Fibroblast of skin of abdomen (primary cell): ENCODE measurements around the gene MYL5. TPM values are rescaled to one million over a fixed set of nuclear protein-coding genes. Genes with fewer than 3 reads are reported as not detected.
"Not testable (repeated sequence)": the region's sequence is repeated elsewhere in the genome, so short reads cannot be mapped to it uniquely, and the experiment has no call there.

Experiments used
- DNase-seq: peaks from one replicate; pipeline ENCODE4 v3.0.0-alpha.2; 2013
- polyA plus RNA-seq, 2 experiments: library from polyadenylated mRNA; unstranded; fragments of 120-200 nt; gene quantifications; one replicate each; pipeline ENCODE4 v1.2.1, GENCODE V29; 2013; ENCODE audit not compliant: insufficient read length in 2 of 2

The MYL5 gene, protein sequence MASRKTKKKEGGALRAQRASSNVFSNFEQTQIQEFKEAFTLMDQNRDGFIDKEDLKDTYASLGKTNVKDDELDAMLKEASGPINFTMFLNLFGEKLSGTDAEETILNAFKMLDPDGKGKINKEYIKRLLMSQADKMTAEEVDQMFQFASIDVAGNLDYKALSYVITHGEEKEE
- polyA plus RNA-seq (2013, experiment 1 of 2; ENCODE audit: insufficient read length), result 16.8 TPM
- polyA plus RNA-seq (2013, experiment 2 of 2; ENCODE audit: insufficient read length), result 17.2 TPM

DNA sequence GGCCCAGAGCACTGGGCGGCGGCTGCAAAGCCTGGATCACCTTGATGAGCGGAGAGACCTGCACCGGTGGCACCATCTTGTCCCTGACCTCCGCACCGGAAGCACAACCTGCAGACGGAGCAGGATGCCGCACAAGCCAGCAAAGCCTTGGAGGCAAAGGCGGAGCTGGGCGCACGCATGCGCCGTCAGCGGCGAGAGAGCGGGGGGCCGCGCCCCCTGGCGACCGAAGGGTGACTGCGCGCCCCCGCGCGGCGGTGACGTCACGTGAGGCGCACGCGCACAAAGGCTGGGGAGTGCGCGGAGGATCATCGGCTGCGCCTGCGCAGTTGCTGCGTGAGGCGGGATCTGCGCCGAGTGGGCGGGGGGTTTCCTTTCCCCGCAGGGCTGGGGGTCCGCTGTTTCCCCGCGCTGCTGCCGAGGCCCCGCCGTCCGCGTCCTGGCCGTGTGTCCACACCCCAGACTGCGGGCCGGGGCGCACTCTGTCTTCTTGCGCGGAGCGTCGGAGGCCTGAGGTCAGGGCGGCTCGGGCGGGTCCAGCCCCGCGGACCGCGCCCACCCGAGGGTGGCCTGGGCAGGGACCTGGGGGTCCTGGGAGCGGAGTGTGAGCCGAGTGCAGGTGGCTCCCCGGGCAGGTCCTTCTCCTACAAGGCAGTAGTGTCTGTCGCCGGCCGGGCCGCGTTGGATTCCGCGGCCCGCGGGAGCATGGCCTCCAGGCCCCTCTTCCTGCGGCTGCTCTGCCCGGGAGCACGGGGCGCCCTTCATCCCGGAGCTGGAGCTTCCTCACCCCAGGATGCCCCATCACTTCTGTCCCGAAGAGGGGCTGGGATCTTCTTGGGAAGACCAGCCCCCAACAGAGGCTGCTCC is at the start of gene MYL5, which contains the start of gene ATP5ME:
TSS of gene MYL5 (plus strand) at position 371 of the 864 bp plus-strand sequence. CDS start 3,485 bp downstream, outside the sequence.
TSS of gene ATP5ME (minus strand) at position 105 of the 864 bp plus-strand sequence. CDS start at position 76, 29 bp downstream.
- peak; percentile 95 for DNase-seq

DNA sequence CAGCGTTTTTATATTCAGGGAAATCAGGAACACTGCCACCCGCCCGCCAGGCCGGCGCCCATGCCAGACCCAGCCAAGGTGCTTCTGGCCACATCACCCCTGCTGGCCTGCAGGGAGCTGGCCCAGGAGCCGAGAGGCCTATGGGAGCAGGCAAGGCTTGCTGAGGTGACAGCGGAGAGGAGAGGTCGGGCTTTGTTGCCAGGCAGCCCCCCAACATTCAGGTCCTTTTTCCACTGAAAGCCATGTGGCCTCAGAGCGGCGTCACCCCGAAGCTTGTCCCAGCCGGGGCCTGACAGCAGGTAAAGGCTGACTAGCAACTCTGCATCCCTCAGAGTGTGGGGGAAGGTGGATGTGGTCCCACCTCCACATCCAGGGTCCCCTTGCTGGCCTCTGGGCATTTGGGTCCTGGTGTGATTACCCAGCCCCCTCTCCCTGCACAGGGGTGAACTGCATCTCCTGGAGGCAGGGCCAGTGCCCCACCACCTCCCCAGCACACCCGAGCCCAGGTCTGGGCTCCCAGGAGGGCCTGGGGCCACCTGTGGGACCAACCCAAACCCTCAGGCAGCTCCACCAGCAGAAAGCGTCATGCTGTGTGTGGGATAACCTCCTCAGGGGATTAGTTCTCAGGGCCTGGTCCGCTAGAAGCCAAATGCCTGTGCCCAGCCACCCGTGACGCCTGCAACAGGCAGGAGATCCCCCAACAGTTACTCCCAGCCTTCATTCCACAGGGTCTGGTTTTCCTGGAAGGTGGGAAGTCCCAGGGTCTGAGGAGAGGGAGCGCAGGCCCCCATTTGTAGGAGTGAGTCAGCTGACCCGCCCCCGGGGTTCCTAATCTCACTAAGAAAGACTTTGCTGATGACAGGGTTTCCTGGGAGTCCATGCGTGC is 49.4 kb upstream of the MYL5 start, which contains the start of gene PDE6B:
TSS of gene PDE6B (plus strand) at position 869 of the 886 bp plus-strand sequence. CDS start 54 bp downstream, outside the sequence.
- no peak for DNase-seq

DNA sequence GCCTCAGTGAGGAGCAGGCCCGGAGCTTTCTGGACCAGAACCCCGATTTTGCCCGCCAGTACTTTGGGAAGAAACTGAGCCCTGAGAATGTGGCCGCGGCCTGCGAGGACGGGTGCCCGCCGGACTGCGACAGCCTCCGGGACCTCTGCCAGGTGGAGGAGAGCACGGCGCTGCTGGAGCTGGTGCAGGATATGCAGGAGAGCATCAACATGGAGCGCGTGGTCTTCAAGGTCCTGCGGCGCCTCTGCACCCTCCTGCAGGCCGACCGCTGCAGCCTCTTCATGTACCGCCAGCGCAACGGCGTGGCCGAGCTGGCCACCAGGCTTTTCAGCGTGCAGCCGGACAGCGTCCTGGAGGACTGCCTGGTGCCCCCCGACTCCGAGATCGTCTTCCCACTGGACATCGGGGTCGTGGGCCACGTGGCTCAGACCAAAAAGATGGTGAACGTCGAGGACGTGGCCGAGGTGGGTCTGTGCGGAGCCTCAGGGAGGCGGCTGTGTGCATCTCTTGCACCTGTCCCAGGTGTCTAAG is 48.6 kb upstream of the MYL5 start:
- no peak for DNase-seq

DNA sequence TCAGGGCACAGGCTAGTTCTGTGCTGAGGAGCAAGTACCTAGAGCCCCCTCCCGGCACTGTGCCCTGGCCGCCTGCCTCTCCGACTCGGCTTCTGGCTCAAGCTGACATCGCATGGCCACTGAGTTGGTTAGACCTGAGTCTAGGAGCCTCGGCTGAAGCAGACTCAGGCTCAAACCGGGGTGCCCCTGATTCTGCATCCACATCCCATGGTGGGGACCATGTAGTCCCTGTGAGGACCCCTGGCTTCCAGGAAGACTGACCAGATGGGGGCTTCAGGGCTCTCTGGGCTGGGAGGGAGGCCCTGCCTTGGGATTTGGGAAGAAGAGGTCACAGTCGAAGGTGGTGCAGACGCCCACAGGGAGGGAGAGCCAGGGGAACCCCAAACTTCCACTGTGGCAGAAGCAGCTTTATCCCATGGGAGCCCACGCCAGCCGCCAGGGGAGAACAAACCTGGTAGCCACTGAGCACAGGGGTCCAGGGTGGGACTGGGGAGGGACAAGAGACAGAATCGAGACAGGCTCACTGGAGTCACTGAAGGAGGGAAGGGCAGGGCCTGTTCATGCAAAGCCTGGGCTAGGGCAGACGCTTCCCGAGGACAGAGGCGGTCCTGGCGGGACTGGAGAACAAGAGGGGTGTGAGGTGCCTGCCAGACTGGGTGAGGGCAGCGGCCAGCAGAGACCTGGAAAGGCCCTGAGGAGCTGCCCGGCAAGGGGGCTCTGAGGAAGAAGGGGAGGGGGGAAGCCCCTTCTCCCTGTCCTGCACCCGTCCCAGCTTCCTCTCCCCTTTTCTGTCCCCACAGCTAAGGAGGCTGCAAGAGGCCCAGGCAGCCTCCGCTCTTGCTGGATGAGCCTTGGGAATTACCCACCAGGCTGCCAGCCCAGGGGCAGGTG is 47.9 kb upstream of the MYL5 start:
- no peak for DNase-seq

DNA sequence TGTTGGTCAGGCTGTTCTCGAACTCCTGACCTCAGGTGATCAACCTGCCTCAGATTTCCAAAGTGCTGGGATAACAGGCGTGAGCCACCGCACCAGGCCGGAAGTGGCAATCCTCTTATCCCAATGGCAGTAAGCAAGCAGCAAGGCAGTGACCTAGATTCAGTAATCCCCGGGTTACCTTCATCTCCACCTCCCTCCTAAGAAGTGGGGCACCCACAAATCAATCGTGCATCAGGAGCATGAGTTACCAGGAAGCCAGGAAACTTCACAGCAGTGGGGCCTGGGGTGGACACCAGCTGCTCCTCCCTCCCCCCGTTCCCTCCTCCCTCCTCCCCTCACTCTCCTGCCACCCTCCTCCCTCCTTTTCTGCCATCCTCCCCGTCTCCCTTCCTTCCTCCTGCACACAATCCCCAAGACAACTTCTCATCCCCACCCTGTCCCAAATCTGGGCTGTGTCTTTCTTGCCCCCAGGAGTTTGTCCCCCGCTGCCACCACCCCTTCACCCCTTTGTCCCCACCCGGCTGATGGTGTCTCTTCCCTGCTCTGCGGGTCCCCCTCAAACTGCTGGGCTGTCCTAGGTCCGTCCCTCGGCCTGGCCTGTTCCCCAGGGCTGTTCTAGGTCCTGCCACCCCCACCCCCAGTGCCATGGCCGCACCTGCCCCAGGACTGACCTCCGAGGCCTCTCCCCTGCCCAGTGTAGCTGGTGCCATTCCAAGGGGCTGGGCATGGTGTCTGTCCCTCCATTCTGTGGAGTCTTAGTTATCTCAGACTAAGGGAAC is 46.8 kb upstream of the MYL5 start:
- no peak for DNase-seq

DNA sequence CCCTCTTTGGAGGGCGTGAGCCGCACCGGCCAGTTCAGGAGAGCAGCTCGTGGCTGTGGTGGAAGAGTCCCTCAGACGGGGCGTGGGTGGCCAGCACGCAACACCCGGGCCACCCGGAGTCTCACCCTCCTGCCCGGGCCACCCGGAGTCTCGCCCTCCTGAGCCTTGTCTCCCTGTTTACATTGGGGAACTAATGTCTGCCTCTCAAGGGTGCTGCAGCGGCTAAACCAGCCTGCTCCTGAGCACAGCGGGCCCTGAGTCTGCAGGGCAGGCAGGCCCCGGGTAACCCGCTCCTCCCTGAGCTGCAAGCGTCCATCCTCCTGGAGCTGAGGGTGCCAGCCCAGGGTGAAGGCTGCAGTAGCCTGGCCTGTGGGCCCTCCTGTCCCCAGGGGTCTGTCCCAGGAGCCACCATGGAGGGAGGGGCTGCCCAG is 46.0 kb upstream of the MYL5 start:
- no peak for DNase-seq

DNA sequence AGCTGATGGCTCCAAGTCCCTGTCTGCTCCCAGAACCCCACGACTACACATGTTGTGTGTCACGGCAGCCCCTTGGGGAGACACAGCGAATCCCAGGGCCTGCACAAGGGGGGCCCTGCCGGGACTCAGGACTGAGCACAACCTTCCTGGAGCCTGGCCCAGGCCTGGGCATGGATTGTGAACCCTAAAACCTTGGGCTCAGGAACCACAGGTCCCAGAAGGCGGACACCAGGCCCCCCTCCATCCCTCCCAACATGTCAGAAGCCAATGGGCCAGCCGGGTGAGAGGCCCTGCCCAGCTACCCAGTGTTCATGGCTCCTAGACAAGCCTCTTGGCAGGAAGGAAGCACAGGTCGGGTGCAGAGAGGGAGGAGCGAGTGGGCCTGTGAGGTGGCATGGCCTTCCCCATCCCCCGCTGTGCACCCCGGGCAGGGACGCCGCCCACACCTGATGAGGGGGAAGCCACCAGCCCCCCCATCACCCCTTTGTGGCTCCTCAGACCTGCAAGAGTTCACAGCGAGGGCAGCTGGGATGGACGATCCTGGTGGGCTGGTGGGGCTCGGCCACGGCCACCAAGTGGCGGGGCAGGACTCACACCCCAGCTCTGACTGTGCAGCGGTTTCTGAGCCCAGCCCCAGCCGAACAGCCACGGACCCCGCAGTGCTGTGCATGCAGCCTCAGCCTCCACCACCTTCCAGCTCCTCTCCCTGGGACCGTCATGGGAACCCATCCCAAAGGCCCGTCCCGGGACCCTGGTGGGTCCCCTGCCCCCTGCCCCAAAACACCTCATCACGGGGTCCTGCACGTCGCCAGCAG is 45.3 kb upstream of the MYL5 start:
- no peak for DNase-seq

DNA sequence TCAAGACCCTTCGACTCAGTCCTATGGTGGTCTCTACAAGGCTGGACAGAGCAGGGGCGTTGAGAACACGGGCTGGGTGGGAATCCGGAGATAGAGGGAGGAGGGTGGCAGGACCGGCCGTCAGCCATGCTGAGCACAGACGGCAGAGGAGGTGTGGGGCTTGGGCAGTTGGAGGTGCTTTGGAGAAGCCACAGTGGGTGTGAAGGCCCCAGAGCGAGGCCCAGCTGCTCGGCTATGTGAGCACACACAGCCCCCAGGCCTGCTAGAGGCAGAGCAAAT is 44.8 kb upstream of the MYL5 start:
- no peak for DNase-seq

DNA sequence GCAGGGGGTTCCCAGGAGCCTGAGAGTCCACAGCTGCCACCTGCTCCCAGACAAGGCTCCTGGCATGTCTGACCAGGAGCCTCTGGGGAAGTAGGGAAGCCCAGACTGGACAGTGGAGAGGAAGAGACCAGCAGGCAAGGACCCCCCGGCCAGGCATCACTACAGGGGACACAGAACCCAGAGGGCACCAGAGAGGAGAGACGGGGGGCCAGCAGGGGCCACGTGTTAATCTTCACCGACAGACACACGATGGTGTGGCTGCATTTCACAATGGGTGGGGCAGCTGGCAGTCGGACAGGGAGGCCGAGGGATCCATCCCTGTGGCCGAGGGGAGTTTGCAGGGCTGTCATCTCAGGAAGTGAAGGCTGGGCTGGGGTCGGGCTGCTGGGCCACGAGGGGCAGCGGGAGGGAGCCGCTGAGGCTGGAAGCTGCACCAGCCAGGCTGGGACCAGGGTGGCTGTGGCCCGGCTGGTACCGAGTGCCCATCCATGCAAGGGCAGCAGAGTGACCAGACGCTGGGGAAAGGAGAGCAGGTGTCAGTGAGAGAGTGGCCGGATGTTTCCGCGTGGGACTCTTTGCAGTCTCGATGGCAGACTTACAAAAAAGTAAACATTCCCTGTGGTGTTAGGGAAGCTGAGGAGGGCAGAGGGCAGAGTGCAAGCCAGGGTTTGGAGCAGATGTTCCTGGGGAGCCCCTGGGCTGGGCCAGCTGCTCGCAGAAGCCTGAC is 44.3 kb upstream of the MYL5 start:
- no peak for DNase-seq

DNA sequence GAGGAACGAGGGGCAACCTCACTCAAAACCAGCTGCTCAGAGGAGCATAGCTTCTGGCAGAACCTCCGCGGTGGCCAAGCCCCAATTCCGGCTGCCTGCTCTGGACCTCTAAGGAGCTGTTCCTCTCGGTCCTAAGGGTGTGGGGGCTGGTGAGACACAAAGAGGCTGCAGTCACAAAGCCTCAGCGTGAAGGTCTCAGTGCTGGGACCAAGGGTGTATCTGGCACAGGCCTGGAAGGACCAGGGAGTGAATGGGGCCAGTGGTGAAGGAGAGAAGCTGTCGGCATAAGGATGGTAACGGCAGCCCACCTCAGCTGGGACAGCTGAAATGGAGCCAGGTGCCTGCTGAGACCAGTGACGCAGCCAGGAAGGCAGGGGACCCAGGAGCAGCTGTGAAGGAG is 43.7 kb upstream of the MYL5 start:
- no peak for DNase-seq

DNA sequence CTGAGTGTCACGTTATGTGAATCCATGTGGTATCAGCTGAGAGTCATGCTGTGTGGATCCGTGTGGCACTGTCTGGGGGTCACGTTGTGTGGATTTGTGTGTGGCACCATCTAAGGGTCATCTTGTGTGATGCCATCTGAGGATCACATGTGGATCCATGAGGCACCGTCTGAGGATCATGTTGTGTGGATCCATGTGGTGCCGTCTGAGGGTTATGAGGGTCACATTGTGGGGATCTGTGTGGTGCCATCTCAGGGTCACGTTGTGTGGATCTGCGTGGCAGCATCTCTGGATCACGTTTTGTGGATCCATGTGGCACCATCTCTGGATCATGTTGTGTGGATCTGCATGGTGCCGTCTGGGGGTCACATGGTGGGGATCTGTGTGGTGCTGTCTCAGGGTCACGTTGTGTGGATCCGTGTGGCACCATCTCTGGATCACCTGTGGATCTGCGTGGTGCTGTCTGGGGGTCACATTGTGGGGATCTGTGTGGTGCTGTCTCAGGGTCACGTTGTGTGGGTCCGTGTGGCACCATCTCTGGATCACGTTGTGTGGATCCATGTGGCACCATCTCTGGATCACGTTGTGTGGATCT is 42.0 kb upstream of the MYL5 start:
- no peak for DNase-seq

DNA sequence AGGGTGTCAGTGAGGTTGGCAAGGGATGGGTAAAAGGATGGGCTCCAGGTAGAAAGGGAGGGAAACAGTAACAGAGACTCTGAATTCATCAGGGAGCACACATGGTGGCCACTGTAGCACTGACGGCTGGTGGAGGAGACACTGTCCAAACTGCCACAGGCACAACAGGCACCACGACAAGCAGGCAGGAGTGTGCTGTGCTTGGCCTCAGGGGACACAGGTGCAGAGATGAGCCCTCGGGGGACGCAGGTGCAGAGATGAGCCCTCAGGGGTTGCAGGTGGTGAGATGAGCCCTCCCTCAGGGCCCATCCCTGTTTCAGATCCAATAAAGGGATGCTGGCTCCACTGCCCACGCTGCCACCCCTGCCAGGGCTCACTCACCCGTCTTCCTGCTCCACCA is 41.4 kb upstream of the MYL5 start:
- DNase-seq, result no peak

DNA sequence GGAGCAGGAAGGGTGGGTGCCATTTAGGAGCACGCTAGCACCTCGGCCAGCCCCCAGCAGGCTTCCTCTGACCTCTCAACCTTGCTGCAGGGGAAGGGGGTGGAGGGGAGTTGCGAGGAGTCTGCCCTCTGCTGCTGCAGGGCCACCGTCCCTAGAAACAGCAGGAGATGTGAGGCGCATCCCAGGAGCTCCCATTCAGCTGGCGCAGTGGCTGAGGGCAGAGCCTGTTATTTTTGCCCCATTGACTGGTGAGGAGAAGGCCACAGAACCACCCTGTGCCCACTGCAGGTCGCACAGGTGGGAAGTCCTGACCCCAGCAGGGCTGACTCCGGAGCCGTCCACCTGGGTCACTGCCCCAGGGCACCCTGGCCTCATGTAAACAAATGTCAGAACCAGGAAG is 40.9 kb upstream of the MYL5 start:
- no peak for DNase-seq

DNA sequence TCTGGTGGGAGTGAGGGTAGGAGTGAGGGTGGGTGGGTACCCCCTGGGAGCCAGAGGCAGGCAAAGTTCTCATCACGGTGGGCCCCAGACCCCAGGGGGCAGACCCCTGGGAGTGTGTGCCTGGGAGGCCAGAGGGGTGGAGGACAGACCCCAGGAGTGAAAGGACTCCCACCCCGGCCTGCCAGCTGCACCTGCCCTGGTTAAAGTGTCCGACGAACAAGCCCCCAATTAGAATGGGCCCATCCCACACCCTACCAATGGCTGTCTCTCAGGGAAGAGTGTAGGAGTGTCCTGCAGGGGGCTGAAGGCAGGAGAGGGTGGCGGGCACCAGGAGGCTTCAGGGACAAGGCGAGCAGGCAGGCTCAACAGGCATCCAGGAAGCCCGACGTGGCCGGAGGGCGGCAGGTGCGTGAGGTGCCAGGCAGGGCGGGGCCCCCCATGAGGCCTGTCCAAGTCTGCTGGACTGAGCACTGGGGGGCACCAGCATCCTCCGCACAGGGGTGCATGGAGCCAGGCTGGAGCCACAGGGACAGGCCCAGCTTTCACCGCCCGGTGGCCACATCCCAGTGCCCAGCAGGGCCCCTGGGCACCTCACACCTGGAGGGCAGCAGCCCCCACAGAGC is 40.3 kb upstream of the MYL5 start:
- DNase-seq, result no peak

DNA sequence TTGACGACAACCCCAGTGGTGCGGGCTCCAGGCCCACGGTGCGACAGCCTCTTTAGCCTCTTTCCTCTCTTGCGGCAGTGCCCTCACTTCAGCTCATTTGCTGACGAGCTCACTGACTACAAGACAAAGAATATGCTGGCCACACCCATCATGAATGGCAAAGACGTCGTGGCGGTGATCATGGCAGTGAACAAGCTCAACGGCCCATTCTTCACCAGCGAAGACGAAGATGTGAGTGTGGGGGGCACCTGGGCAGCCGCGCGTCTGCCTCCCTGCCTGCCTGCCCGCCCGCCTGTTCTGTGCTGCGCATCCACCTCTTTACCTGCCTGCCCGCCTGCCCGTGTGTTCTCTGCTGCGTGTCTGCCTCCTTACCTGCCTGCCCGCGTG is 39.8 kb upstream of the MYL5 start:
- no peak for DNase-seq

DNA sequence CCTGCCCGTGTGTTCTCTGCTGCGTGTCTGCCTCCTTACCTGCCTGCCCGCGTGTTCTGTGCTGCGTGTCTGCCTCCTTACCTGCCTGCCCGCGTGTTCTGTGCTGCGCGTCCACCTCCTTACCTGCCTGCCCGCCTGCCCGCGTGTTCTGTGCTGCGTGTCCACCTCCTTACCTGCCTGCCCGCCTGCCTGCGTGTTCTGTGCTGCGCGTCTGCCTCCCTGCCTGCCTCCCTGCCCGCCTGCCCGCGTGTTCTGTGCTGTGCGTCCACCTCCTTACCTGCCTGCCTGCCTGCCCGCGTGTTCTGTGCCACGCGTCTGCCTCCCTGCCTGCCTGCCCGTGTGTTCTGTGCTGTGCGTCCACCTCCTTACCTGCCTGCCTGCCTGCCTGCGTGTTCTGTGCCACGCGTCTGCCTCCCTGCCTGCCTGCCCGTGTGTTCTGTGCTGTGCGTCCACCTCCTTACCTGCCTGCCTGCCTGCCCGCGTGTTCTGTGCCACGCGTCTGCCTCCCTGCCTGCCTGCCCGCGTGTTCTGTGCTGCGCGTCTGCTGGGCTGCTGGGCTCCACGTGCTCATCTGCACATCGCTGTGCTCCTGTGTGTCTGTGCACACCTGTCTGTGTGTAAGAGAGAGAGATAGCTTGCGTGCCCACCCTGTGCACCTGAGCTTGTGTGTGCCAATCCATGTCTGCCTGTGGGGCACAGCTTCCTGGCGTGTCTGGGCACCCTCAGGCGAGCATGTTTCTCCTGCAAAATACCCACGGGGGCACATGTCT is 39.1 kb upstream of the MYL5 start:
- not testable (repeated sequence) for DNase-seq

DNA sequence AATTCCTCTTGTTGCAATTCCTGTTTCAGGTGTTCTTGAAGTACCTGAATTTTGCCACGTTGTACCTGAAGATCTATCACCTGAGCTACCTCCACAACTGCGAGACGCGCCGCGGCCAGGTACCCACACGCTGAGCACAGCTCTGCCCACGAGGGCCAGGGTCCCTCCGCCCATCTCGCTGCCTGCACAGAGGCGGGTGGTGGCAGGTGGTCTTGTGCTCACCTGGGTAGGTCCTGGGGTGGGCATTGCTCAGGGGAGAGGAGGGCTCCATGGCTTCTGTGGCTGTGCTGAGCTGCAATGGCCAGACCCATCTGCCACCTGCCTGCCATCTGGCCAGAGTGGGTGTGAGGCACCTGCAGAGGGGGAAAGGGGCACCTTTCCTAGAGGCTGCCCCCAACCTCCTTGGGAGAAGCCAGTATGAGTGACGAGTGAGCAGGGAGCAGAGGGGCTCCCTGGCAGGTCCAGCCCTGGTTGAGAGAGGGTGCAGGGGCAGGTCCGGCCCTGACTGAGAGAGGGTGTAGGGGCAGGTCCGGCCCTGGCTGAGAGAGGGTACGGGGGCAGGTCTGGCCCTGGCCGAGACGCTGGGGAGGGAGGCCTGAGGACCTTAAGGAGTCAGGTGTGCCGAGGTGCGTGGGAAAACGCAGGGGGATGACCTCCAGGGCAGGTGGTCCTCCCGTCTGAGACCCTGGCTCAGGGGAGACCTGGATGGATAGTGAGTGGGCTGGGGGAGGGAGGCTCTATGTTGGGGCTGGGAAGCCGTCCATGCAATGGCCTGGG is 38.3 kb upstream of the MYL5 start:
- DNase-seq, result no peak
